Epithelial cell of prostate (primary cell): ENCODE measurements around the gene OTOS.

Source experiments
- DNase-seq: peaks from one replicate; pipeline ENCODE4 v3.0.0-alpha.2; 2011; ENCODE audit warnings: low read depth, low spot score
- H3K27ac ChIP-seq: fragments of 450-650 bp; 2 replicates; pipeline ENCODE4 v1.5.1; 2017; ENCODE audit warnings: mild to moderate bottlenecking

OTOS gene

DNA sequence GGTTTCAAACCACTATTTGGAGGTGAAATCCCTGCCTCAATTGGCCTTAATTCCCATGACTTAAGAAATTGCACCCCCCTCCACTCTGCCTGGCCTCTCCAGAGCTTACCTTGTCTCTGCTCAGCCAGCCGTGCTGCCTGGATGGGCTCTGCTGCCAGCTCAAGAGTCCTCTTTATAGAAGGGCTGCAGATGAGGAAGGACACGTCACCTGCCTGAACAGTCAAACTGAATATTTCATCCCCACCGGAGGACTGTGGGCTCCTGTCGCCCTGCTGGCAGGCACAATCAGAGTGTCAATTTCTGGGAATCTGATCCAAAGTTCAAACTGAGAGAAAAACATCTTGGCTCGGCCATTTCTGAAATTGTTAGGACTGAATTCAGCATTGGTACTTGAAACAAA, at the start of gene OTOS:
OTOS (minus strand) TSS at position 148 of the 400 bp plus-strand sequence. CDS start 332 bp downstream, outside the sequence.
- no peak for DNase-seq
- no peak within 1 kb of the TSS for H3K27ac ChIP-seq

DNA sequence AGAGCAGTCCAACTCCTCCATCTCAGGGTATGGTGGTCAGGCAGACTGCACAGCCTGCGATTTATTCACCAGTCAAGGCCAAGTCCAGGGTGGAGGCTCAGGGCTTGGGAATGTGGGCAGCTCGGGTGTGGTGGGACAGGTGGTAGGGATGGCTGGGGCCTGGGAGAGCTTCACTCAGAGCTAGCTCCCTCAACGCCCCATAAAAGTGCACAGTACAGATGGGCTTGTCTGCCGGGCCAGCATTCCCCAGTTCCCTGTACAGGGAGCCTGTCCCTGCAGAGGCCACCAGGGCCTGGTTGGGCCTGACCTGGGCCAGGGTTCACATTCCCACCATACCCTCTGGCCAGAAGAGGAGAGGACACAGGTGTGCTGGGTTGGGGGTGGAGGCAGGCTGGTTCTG, 49.2 kb upstream of the OTOS start:
- no peak for DNase-seq
- H3K27ac ChIP-seq, result no peak overlapping the region

DNA sequence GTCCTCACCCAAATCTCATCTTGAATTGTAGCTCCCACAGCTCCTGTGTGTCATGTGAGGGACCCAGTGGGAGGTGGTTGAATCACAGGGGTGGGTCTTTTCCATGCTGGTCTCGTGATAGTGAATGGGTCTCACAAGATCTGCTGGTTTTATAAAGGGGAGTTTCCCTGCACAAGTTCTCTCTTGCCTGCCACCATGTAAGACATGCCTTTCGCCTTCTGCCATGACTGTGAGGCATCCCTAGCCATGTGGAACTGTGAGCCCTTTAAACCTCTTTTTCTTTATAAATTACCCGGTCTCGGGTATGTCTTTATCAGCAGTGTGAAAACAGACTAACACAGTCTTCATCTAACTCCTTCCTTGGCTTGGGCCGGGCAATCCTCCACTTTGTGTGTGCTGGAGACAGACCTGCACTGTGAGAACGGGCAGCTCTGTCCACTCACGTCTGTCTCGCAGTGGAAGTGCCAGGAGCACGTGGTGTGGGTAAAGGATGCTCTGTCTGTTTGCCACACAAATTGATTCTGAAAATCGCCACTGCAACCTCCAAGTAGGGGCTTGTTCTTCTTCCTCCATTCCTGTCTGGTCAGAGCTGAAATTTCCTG, 47.6 kb upstream of the OTOS start:
- no peak for DNase-seq

DNA sequence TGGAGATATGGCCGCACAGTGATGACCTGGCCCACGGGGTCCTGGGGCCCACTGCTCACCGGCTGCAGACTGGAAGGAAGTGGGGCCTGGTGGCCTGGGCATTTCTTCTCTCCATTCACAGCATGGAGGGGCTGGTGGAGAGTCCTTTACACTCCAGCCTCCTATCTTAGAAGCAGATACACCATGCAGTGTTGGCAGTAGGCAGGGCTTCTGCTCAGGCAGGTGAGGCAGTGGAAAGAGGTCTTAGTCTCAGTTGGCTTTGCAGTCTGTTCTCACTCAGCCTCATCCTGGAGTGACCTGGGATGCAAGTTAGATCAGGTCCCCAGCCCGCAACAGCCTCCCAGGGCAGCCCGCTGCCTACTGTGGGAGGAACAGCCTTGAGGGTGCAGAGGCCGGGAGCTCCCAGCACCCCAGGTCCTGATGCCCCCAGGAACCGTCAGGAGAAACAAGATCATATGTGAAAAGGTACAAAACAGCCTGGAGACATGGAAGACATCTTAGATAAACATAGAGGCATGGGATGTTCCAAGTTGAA, 45.8 kb upstream of the OTOS start:
- no peak for DNase-seq
- no peak overlapping the region for H3K27ac ChIP-seq

More for the DNA sequence above, 47.6 kb upstream of the OTOS start:
- H3K27ac ChIP-seq, result no peak overlapping the region

DNA sequence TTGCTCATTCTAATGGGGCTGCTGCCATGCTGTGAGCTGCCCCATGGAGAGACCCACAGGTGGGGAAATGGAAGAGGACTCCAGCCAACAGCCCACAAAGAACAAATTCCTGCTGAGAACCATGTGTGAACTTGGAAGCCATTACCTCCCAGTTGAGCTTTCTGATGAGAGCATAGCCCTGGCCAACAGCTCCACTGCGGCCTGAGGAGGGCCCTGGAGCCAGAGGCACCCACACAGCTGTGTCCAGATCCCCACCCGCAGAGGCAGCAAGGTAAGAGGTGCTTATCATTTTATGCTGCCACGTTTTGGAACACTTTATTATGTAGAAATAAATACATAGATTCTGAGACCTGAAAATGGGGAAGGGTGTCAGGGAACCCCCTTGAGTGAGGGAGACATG, 44.2 kb upstream of the OTOS start:
- no peak for DNase-seq
- H3K27ac ChIP-seq, result no peak overlapping the region

DNA sequence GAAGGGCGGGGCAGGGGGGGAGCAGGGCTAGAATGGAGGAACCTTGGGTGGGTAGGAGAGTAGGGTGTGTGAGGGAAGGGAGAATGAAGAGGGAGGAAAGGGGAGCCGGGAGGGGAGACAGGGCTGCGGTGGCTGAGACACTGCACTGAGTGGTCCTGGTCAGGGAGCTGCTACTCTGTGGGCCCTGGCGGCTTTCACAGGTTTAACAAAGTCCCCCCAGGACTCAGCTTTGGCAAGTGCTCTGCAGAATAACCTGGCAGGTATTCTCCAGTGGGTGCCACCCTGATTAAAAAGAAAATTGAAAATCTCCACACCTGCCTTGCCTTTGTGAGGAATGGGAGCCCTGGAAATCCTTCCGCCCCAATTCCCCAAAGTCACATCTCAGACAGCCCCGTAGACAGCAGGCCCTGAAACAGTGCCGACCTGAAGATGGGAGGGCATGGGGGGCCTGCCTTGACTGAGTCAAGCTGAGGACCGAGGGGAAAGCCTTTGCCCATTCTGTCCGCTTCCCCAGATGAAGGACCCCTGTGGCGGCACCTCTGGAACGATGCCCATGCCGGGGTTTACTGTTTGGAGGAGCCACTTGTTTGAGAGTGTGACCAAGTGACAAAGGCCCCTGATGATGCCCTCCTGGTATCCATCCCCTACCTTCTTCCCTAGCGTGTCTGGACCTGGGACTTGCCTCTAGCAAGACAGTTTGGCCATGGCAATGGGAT, 43.6 kb upstream of the OTOS start:
- no peak overlapping the region for H3K27ac ChIP-seq
- DNase-seq, result no peak

DNA sequence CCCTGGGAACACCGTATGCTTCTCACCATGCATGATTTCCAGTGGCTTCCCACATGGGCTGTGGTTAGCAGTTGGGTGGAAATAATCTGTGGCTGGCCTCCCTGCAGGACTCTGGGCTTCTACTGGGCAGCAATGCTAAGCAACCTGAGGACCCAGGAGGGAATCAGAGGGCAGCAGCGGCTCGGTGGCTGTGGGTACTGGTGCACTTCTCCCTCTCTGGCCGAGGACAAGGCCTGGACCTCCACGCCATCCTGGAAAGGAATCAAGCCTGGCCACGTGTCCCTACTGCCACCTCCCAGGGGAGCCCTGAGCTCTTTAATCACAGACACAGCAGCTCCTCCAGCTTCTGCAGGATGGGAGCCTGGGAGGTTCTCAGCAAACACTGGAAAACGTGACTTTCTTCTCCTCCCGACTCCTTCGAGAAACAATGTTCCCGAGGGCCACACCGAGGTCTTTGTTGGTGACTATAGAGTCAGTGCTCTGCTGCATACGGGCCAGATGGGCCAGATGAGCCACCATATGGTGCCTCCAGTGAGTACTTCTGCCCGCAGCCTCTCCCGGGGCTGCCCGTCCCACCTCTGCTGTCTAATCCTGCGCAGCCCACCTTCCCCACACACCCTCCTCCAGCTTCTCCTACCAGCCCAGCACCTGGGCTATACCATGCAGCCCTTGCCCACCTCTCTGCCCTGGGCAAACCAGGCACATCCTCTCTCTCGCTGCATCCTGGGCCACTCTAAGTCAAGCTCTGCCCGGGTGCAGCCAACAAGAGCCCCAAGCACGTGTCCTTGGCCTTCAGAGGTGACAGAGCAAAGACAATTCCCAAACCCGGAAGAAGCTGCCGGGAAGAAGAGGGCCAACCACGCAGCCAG, 42.8 kb upstream of the OTOS start:
- H3K27ac ChIP-seq, result no peak overlapping the region
- DNase-seq, result no peak

DNA sequence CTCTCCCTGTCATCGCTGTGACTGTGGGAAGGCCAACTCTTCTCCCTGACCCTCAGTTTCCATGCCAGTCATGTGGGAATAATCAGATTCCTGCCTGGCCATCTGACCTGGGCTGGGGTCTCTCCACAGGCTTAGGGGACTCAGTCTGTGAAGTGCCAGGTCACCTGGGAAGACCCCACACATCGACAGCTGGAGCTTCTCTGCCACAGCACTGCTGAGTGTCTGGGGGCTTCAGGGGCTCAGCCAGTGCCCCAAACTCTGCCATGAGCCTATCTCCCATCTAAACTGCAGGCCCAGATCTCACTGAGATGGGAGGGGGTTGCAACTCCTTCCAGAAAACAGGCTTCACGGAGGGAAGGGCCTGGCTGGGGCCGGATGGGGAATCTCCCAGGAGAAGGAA, 42.0 kb upstream of the OTOS start:
- H3K27ac ChIP-seq, result no peak overlapping the region
- DNase-seq, result no peak

DNA sequence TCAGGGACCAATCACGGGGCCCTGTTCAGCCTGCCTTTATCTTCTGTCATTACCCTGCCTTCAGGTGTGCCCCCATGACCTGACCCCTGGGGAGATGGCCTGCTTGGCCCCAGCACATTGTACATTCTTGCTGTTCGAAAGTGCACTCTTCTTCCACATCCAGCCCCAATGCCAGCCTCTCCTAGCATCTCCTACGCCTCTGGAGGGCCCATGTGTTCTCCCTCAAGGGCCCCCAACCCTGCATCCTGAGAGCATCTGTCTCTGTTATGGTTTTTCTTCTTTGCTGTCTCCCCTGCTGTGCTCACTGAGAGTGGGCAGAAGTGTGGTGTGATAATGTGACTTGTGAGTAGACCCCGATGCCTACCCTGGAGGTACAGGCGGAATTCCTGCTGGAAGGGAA, 41.5 kb upstream of the OTOS start:
- DNase-seq, result no peak
- H3K27ac ChIP-seq, result no peak overlapping the region

DNA sequence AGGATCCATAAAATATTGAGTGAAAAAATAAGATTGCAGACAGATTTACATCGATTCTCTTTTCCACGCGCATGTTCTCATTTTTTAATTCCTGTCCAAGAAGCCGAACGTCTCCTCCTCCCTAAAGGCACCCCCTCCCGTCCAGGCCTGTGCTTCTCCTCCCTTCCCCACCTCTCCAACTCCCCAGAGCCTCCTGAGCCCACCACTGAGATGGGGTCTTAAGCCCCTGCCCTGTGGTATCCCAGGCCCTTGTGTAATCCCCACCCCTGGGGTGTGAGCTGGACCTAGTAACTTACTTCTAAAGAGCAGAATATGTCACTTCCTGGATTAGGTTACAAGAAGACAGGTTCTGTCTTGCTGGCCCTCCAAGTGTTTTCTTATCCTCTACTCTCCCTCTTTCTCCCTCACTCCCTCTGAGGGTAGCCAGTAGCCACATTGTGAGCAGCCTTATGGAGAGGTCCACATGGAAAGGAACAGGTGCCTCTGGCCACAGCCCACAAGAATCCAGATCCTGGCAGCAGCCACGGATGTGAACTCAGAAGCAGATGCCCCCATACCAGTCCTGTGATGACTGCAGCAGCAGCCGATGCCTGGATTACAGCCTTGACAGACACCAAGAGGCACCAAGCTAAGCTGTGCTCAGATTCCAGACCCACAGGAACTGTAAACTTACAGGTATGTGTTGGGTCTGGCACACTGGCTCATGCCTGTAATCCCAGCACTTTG, 39.6 kb upstream of the OTOS start:
- DNase-seq, result peak; percentile 5
- no peak overlapping the region for H3K27ac ChIP-seq

DNA sequence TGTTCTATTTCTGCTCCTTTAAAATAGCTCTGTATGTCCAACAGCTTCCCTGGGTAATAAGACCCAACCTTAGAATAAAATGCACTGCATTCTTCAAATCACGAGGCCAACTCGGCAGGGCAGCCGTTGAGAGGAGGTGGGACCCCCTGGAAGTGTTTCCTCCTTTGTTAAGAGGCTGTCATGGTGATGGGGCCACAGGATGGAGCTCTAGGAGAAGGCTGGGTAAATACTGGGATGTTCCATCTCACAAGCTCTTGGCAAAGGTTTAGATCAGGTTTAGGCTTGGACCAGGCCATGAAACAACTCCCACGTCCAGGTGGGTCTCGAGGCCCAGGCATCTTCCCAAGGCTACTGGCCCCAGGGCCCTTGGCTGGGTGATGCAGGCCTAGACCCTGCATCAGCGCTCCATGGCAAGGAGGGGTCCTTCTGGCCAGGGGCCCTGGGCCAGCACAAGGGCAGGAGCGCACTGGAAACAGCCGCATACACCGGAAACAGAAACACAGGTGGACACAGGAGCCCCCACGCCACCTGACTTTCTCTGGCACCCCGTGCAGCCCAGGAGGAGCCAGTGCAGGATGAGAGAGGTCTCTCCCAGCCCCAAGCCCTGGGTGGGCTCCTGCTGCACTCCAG, 38.8 kb upstream of the OTOS start:
- no peak overlapping the region for H3K27ac ChIP-seq
- DNase-seq, result no peak

DNA sequence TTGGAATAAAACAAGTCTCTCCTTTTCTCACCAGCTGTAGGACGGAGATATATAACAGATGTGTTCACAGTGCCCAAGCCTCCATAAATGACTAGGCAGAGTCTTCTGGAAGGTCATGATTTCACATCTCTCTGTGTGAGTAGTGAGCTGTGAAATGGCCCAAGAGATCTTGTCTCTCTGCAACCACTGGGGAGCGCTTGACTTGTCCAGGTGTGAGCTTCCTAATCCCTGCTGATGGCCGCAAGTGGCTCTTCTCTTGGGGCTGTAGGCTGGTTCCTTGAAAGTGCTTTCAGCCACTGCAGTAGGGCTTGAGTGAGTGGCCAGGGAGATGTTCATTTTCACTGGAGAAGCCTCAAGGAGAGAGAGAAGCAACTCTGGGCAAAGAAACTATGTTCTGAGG, 38.1 kb upstream of the OTOS start:
- no peak overlapping the region for H3K27ac ChIP-seq
- DNase-seq, result no peak

DNA sequence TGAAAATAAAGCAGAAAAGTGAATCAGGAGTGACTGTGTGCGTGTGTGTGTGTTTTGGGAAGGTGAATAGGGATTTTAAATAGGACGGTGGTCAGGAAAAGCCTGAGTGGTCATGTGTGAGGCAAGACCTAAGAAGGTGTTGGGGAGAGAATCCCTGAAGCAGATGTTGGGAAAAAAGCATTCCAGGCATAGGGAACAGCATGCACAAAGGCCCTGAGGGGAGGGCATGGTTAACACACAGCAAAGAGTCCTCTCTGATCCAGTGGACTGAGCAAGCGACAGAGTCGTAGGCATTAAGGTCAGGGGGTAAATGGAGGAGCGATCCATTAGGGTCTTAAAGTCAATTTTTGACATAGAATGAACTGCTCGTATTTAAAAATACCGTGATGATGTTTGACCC, 34.0 kb upstream of the OTOS start:
- no peak overlapping the region for H3K27ac ChIP-seq
- DNase-seq, result no peak

DNA sequence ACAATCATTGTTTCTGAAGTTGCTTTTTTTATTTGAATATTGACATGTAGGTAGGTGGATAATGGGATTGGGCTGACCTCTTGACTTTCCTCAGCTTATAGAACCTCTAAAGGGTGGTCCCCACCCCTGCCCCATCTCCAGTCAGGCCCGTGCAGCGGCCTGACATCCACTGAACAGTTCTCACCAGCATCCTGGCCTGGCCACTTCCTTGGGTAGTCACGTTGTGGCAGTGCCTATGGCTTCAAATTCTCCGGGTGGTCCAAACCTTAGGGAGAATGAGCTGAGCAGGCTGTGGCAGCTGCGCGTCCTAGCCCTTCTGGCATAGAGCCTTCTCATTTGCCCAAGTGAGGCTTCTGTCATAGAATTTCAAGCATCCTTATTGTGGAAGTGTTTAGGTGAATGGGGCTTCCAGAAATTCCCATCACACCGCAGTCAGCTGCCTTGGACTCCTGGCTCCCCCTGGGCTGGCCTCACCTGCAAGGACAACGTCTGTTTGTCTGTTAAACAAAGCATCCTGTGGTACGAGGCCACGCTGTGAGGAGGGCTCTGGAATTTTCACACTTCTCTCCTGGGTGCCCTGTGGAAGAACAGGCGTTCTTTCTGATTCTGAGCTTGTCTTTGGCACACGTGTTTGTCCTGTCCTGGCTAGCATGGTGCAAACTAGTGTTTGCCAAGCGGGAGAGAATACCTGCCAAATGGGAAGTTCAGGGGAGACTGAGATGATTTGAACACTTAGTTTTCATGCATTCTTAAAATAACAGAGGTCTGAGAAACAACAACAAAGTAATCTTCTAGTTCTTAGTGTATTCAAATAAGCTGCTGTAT, 31.8 kb upstream of the OTOS start:
- no peak for DNase-seq
- no peak overlapping the region for H3K27ac ChIP-seq

DNA sequence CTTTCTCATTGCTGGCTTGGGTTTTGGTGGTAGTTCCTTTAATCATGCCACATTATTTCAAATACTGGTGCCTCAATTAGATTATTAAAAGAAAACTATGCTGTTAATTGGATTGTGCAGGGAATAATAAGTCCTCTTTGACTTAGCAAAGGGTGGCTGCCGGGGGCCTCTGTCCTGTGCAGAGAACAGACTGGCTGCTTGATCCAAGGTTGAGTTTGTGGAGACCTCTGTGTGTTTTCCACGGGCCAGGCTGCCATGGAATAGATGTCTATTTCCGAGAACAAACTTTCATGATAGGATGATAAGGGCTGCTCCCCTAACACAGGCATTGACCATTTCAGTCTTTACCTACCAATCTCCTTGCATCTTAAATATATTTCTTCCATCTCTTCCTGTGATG, 30.4 kb upstream of the OTOS start:
- DNase-seq, result no peak
- no peak overlapping the region for H3K27ac ChIP-seq

DNA sequence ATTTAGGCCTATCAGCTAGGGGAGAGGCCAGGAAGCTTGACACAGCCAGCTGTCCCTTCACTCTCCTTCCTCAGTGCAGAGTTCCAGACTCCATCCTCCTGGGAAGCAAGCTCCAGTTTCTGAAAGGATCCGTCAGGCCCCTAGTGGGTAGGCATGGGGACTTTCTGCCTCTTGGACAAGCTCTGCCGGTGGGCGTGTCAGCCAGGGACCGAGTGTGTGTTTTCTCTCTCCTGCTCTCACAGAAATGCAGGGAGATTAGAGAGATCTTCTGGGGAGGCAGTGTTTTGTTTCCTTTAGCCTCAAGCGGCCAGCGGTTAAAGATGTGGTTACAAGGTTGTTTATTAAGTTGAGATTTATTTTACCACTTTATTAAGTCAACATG, 29.9 kb upstream of the OTOS start:
- H3K27ac ChIP-seq, result no peak overlapping the region
- no peak for DNase-seq

DNA sequence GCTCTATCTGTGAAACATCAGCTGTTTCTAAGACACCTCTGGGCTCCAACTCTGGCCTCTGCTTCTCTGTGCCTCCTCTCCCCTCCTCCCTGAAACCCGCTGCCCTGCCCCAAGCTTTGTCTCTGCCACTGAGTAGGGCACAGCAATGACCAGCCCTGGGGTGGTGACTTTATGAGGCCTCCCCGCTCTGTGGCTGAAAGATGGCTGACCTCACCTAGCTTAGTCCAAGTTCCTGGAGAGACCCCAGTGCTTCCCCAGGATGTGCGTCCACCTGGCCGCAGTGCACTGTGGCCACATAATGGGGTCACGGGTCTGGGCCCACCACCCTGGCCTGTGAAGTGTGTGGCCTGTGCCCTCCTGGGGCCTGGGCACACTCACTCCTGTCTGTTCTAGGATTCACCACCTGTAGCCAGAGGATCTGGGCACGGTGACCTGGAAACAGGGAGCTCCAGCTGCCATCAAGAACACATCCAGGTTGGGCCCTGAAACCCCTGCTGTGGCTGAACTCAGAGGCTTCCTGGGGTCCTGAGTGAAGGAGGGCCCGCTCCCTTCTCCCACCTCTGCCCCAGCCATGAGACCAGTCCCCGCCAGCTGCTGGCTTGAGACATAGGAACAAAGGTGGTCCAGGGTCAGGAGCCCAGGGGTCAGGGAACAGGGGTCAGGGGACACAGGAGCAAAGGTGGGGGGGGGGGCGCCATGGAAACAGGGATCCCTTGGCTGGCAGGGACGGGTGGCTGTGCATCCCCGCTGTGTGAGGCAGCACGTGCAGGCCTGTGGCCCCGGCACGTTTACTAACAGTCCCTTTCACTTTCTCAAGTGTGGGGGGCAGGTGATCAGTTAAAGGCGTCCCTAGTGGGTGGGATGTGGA, 29.3 kb upstream of the OTOS start:
- no peak overlapping the region for H3K27ac ChIP-seq
- DNase-seq, result no peak
